ENCODE measurements around the gene CCNK.

CCNK gene

DNA sequence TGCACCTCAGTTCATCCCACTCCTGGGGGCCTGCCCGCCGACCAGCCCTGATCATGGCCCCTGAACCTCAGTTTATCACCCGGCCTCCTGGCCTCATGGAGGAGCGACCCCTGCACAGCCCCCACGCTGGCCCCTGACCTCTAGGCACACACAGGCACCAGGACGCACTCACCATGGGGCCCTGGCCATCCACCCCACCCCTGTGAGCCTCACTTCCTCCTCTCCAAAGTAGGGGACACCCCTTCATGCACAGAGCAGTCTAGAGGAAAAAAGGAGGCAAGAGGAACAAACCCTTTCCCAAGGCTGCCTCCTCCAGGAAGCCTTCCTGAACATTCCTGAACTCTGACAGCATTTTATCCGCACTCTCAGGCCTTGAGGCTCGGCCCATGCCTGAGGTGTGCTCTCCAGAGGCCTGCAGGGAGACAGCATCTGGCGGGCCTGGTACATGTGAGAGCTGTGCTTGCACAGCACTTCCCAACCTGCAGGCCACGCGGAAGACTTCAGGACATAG, 39.4 kb downstream of the CCNK start:
- no peak overlapping the region for H3K27ac ChIP-seq
- TF ChIP-seq ZFX (IDR thresholded peaks at IDR 0.05): no peak
- TF ChIP-seq CTCF (conservative IDR thresholded peaks at IDR 0.05): no peak

DNA sequence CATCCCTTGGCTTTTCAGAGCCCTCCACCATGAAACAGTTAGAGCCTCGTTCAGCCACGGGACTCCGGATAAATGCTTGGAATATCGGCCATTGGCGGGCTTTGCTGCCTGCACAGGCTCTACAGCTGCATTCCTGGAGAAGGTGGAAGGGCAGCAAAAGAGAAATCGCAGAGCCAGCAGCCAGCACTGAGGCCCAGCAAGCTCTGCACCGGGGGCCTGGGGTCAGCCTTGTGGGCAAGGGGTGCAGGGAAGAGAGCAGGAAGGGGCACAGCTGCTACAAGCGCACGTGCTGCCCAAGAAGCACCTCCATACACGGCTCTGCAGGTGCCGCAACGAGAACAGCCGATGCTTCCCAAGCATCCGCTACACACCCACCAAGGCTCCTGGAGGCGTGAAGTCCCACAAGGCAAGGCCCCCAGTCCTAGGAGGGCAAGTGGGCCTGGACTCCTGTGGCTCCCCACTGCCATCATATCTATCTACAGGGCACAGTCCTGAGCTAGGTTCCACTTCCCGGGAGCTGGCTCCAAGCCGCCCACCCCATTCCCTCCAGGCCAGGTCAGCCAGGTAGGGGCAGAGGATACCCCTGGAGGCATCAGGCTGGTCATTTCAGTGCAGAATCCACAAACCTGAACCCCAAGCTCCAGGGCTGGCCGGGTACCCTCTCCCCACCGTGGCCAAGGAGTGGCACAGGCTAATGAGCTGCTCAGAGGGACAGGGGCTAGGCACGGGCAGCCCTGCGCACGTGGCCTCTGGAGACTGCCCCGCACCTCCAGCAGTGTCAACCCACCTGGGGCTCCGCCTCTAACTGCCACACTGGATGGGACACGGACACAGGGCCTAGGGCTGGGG, 40.2 kb downstream of the CCNK start:
- H3K27ac ChIP-seq: no peak overlapping the region; the same call in 1 of the 2 replicates
- TF ChIP-seq ZFX (IDR thresholded peaks at IDR 0.05) (no peak), CTCF (conservative IDR thresholded peaks at IDR 0.05) (no peak)

DNA sequence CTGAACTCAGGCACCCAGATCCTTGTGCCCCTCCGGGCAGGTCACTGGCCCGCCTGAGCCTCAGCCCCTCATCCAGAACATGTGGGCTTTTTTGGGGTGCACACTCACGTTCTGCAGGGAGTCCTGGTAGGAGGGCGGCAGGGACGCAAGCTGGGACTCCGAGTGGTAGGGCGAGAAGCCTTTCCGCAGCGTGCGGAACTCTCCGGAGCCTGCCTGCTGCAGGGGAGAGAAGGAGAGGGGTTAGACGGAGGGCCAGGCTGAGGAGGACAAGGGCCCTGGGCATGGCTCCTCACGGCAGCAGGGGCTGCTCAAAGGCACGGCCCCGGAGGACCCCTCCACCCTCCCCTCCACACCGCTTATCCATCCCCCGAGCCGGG, 40.8 kb downstream of the CCNK start:
- no peak for TF ChIP-seq CTCF (conservative IDR thresholded peaks at IDR 0.05)
- no peak for TF ChIP-seq ZFX (IDR thresholded peaks at IDR 0.05)
- H3K27ac ChIP-seq: no peak overlapping the region; the same call in 1 of the 2 replicates

DNA sequence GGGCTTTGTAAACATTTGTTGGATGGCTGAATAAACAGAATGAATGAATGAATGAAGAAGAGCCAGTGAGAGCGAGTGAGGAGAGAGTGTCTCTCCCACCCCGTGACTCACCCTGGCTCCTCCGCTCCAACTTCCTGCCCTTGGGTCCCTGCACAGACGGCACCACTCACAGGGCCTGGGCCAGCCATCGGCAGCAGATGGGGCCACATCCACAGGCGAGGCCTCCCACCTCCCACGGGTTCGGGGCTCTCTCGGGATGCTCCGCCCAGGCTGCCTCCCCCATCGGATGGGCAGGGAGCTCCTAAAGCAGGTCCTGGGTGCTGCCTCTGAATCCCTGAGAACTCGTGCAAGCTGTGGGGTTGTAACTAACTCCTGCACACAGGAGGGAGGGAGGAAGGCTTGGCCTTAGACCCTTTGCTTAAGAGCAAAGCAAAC, 41.3 kb downstream of the CCNK start:
- peak overlapping the region; percentile 59 for H3K27ac ChIP-seq
- no peak for TF ChIP-seq ZFX (IDR thresholded peaks at IDR 0.05)
- TF ChIP-seq CTCF (conservative IDR thresholded peaks at IDR 0.05): no peak

DNA sequence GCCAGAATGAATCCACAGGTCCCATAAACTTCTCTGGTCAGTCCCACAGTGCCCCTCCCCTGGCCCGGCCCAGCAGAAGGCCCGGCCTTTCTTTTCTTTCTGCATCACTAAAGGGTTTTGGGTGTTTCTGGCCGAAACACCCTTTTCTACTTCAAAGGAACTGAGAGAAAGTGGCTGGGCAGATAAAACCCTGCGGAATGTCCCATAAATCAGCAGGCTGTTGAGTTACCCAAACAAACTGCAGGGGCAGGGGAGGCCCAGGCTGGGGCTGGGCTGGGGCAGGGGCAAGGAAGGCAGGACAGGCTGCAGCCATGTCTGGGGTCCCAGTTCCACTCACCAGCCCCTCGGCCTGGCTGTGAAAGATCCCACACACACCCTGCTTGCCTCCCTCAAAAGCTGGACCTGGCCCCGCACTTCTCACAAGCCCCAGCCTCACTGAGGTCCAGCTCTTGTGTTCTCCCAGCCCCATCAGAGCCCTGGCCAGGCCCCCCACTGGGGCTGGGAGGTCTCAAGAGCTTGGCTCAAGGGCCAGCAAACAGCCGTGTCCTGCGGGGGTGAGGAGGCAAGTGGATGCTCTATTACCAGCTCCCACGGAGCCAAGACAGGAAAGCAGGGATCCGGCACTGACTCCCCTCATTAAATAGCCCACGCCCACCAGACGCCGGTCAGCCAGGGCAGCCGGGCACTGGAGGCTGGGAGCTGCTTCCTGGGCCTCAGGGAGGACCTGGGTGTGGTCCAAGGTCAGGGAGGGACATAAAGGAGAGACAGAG, 41.9 kb downstream of the CCNK start:
- H3K27ac ChIP-seq: peak overlapping the region; percentile 59

GRCh38 chr14:99523704-99524055, 42.5 kb downstream of the CCNK start:
- peak overlapping the region; percentile 59 for H3K27ac ChIP-seq

More for the DNA sequence above, 41.9 kb downstream of the CCNK start:
- TF ChIP-seq CTCF (conservative IDR thresholded peaks at IDR 0.05) (no peak), ZFX (IDR thresholded peaks at IDR 0.05) (no peak)

More at GRCh38 chr14:99523704-99524055, 42.5 kb downstream of the CCNK start:
- no peak for TF ChIP-seq CTCF (conservative IDR thresholded peaks at IDR 0.05)

All from C4-2B (cell line).